Gastrocnemius medialis (tissue), 4 donors: ENCODE data around the gene CLCA1.

Experiments used
- CTCF ChIP-seq, 5 experiments: fragments of 450-650 bp in 3 of 5; fragments of 200-600 bp in 2 of 5; sonication (generic) in 2 of 5; IDR thresholded peaks in 4 of 5; conservative IDR thresholded peaks in 1 of 5; 1 replicate in 4 of 5; 2 replicates in 1 of 5; pipeline ENCODE4 v1.5.1; 2016 to 2019; ENCODE audit warnings: antibody characterized with exemption in 5 of 5, mild to moderate bottlenecking in 3 of 5, moderate library complexity in 3 of 5
- POLR2A ChIP-seq, 2 donors: fragments of 450-650 bp; IDR thresholded peaks; one replicate each; pipeline ENCODE4 v1.6.1; 2017; ENCODE audit warnings: antibody characterized with exemption in 2 of 2, mild to moderate bottlenecking in 2 of 2, moderate library complexity in 2 of 2

DNA sequence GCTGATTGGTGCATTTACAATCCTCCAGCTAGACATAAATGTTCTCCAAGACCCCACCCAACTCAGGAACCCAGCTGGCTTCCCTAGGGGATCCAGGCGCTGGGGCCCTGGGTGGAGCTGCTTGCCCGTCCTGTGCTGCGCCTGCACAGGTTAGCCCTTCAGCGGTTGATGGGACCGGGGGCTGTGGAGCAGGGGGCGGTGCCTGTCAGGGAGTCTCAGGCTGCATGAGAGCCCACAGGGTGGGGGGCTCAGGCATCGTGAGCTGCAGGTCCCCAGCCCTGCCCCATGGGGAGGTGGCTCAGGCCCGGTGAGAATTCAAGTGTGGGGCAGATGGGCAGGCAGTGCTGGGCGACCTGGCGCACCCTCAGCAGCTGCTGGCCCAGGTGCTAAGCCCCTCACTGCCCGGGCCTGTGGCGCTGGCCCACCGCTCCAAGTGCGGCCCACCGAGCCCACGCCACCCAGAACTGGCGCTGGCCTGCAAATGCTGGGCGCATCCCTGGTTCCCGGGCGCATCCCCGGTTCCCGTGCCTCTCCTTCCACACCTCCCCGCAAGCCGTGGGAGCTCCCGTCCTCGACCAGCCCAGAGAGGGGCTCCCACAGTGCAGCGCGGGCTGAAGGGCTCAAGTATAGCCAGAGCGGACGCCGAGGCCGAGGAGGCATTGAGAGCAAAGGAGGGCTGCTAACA is 55.1 kb downstream of the CLCA1 start:
- TF ChIP-seq CTCF (IDR thresholded peaks at IDR 0.05 in 4 of 5, conservative IDR thresholded peaks at IDR 0.05 in 1 of 5) (no peak), POLR2A (IDR thresholded peaks at IDR 0.05) (no peak)
